Psoas muscle (tissue), 8 donors: ENCODE measurements around the gene KLHL26. TPM values are rescaled to one million over a fixed set of nuclear protein-coding genes. Genes with fewer than 3 reads are reported as not detected.
A peak's percentile ranks its signal among the peaks of the same experiment; 100 is the strongest.

Source experiments
- ATAC-seq, 4 donors: fragments of 200-7000 bp; cut with Tn5 transposase; one replicate each; pipeline ENCODE4 v1.9.1; 2020; ENCODE audit warnings: moderate library complexity in 3 of 4, mild to moderate bottlenecking in 2 of 4
- DNase-seq, 2 donors: peaks; one replicate each; pipeline ENCODE4 v3.0.0-alpha.2; 2020
- H3K27ac ChIP-seq: fragments of 200-600 bp; one replicate; pipeline ENCODE4 v1.8.0; 2022
- H3K27me3 ChIP-seq, 3 donors: fragments of 200-600 bp in 1 of 3; one replicate each; pipeline versions ENCODE4 v1.6.1 to v1.8.0; 2013 to 2022; ENCODE audit warnings: low read length in 2 of 3, mild to moderate bottlenecking in 2 of 3, moderate library complexity in 1 of 3; ENCODE audit not compliant: insufficient read depth in 3 of 3
- H3K36me3 ChIP-seq, 2 donors: fragments of 200-600 bp in 1 of 2; one replicate each; pipeline versions ENCODE4 v1.6.1 to v1.8.0; 2013 to 2022; ENCODE audit warnings: low read depth in 1 of 2, mild to moderate bottlenecking in 1 of 2, moderate library complexity in 1 of 2; ENCODE audit not compliant: insufficient read depth in 1 of 2
- H3K4me1 ChIP-seq: fragments of 200-600 bp; one replicate; pipeline ENCODE4 v1.8.0; 2022
- H3K4me3 ChIP-seq: fragments of 200-600 bp; one replicate; pipeline ENCODE4 v1.8.0; 2022; ENCODE audit warnings: mild to moderate bottlenecking
- H3K9me3 ChIP-seq: fragments of 200-600 bp; one replicate; pipeline ENCODE4 v1.8.0; 2022
- WGBS, 3 donors: extraction: QIAGEN DNeasy Blood & Tissue Kit; methylation state at CpG; one replicate each; pipeline versions ENCODE4 v1.1.6 to v1.1.7; 2013; 5-methylcytosine and 5-hydroxymethylcytosine counted together
- intact Hi-C, 2 donors: fragments of 100-400 bp; cut with DNase I; formaldehyde crosslinking; loops; one replicate each; pipeline versions ENCODE4 v1.11.0 to v1.14.2; 2022
- polyA plus RNA-seq, 3 donors: library from polyadenylated mRNA; stranded (reverse); fragments of 200-250 nt; gene quantifications; one replicate each; pipeline ENCODE4 v1.2.3, GENCODE V29; 2013
- total RNA-seq, 4 donors: library from RNA; stranded (reverse); fragmentation: NEBNext Ultra II Directional in 2 of 4; extraction: Animal tissue kit (Norgen Biotek cat#: 25700) in 2 of 4; gene quantifications; one replicate each; pipeline versions ENCODE4 v1.2.1 to v1.2.4, GENCODE V29; 2021 to 2023
- TF ChIP-seq, protein P1 (sequence below): fragments of 200-600 bp; IDR thresholded peaks from one replicate; pipeline ENCODE4 v1.8.0; 2022; ENCODE audit warnings: antibody characterized with exemption
- donor health status: healthy with polysubstance abuse.
- donor health status: DM: no; HTN: no; CAD: no; lungs with moderate emphysema.
- donor health status: Bipolar disorder and iron deficiency.
- donor health status: healthy.
- donor health status: DM: yes; HTN: yes; CAD: no.
- donor health status: DM: no; HTN: no; CAD: no.
- donor health status: DM: no; HTN: no; CAD: no.
- donor health status: DM: yes; HTN: yes; CAD: no.

Gene KLHL26
- total and polyA plus RNA-seq, 7 donors, result 3.1 to 9.9 (median 5.2) TPM

DNA sequence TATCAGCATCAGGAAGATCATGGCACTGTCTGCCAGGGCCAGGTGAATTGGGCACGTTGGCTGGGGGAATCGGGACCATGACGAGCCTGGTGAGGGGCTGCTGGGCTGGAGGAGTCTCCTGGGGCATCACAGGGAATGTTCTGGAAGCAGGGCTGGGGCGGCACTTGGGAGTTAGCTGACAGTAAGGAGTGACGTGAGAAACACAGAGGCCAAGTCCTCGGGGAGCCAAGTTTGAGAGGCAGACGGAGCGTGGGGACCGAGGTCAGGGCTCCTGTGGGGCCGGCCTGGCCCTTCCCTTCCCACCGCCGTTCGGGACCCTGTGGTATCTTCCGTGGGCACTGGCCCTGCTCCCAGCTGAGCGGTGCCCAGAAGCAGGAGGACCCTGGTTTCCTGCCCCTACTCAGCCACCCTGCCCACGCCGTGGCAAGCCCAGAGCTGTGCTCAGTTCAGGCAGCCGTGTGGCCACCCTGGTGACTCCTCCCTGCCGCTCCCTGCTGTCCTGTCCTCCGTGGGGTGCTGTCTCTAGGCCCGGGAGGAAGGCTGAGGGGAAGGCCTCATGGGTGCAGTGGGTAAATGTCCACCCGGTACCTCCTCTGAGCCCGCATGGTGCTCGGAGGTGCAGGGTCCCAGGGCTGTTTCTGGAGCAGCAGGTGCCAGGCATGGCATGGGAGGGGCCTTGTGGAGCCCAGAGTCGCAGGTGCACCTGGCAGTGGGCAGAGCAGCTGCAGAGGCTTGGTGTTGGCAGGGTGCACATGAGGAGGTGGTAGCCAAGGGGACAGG lies 71.8 kb downstream of the KLHL26 start:
- H3K4me1 ChIP-seq, result peaks cover under 1% of the 10 kb centered on the region
- WGBS, 3 donors, result 75 to 83% (median 77%) methylated on average over 25 of the region's 25 CpGs
- no peaks in the 10 kb centered on the region for H3K9me3 ChIP-seq
- intact Hi-C loops, result no loop called here
- peak in 2 of 4 donors; percentile 10 to 26 for ATAC-seq
- peak in 1 of 2 donors; percentile 61 for DNase-seq
- H3K27ac ChIP-seq, result no peak overlapping the region
- no peaks in the 10 kb centered on the region for H3K36me3 ChIP-seq
- H3K27me3 ChIP-seq, result no peaks in the 10 kb centered on the region
- H3K4me3 ChIP-seq, result no peak overlapping the region
- TF ChIP-seq, protein P1, sequence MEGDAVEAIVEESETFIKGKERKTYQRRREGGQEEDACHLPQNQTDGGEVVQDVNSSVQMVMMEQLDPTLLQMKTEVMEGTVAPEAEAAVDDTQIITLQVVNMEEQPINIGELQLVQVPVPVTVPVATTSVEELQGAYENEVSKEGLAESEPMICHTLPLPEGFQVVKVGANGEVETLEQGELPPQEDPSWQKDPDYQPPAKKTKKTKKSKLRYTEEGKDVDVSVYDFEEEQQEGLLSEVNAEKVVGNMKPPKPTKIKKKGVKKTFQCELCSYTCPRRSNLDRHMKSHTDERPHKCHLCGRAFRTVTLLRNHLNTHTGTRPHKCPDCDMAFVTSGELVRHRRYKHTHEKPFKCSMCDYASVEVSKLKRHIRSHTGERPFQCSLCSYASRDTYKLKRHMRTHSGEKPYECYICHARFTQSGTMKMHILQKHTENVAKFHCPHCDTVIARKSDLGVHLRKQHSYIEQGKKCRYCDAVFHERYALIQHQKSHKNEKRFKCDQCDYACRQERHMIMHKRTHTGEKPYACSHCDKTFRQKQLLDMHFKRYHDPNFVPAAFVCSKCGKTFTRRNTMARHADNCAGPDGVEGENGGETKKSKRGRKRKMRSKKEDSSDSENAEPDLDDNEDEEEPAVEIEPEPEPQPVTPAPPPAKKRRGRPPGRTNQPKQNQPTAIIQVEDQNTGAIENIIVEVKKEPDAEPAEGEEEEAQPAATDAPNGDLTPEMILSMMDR, result no peak

DNA sequence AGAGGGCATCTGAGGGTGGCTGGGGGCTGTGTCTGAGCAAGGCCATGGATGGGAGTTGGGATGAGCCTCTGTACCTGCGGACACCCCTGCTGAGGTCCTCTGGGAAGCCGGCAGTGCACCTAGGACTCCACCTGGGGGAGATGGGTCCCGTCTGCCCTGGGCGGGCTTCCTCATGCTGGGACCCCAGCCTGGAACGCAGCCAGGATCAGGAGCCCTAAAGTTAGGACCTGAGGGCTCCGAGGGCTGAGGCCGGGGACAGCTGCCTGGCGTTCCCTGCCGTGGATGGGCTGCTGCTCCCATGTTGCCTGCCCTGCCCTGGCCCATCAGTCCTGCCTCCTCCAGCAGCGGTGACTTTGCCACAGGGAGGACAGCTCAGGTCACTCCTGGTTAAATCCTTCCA lies 72.7 kb downstream of the KLHL26 start:
- Histone ChIP-seq H3K9me3 (no peaks in the 10 kb centered on the region), H3K27me3 (no peaks in the 10 kb centered on the region), H3K4me1 (peaks cover 4% of the 10 kb centered on the region), H3K36me3 (no peaks in the 10 kb centered on the region), H3K4me3 (no peak overlapping the region), H3K27ac (no peak overlapping the region)
- DNase-seq (no peak), ATAC-seq (no peak)
- intact Hi-C loops, result no loop called here
- WGBS, 3 donors, result 91 to 95% (median 92%) methylated on average over 8 to 10 of the region's 10 CpGs
- TF ChIP-seq, protein P1, result no peak

DNA sequence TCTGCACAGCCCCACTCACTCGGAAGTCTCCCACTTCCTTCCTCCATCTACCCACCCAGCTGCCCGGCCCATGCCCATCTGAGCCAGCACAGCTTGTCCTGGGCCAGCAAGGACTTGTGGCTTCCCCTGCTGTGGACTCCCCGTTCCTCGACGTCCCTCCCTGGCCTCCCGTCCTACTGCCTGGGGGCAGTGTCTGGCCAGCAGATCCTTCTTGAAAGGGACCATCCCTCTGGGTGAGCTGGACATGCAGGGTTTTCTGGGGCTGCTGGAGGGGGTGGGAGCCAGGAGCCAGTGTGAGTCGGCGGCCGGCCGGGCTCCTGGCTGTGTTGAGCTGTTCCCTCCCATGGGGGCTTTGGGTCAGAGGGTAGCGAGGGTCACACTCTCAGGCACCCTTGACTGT lies 73.4 kb downstream of the KLHL26 start:
- WGBS, 3 donors, result 77 to 80% (median 77%) methylated on average over 11 of the region's 11 CpGs
- intact Hi-C loops, result no loop called here
- DNase-seq (no peak), ATAC-seq (no peak)
- Histone ChIP-seq H3K4me1 (peaks cover 4% of the 10 kb centered on the region), H3K4me3 (no peak overlapping the region), H3K36me3 (no peaks in the 10 kb centered on the region), H3K27me3 (no peaks in the 10 kb centered on the region), H3K27ac (no peak overlapping the region), H3K9me3 (no peaks in the 10 kb centered on the region)
- TF ChIP-seq, protein P1, result no peak

DNA sequence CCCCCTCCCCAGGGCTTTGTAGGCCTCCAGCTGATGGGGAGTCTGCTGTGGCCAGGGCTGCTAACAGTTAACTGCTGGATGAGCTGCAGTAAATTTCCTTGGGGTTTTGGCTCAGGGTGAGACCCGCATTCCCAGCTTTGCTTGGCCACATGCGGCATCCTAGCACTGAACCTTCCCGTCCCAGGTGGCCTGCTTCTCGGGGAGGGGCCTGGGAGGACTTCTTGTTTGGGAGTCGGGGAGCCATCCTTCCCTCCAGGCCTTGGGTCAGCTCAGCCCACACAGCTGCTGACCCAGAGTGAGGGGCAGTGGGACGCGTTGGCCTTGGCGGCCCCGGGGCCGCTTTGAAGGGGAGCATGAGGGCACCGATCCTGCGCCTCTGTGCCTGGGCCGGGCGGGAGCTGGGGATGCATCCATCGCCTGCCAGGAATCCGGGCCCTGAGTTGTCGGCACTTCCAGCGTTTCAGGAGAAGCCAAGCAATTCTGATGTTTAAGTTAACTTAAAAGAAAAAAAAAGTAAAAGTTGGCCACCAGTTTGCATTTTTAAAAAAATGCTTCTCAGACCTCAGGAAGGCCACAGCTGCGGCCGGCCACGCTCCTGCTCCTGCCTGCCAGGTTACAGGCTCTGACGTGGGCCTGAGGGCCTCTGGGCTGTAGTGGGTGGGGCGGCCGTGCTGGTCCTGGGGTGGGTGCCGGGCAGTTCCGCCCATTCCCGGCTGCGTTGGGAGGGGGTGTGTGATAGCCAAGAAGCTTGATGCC lies 74.3 kb downstream of the KLHL26 start:
- Histone ChIP-seq H3K4me1 (peaks cover 4% of the 10 kb centered on the region), H3K4me3 (no peak overlapping the region), H3K27me3 (no peaks in the 10 kb centered on the region), H3K36me3 (no peaks in the 10 kb centered on the region), H3K9me3 (no peaks in the 10 kb centered on the region), H3K27ac (no peak overlapping the region)
- DNase-seq (peak; percentile 66 to 77), ATAC-seq (peak in 2 of 4 donors; percentile 33 to 57)
- intact Hi-C loops, result no loop called here
- 55 to 66% (median 64%) methylated on average over 28 of the region's 28 CpGs for WGBS, 3 donors
- TF ChIP-seq, protein P1, result no peak
